Kidney epithelial cell (primary cell): ENCODE data around the gene DIP2C. TPM values are rescaled to one million over a fixed set of nuclear protein-coding genes. Genes with fewer than 3 reads are reported as not detected.
"Not testable (repeated sequence)": the region's sequence is repeated elsewhere in the genome, so short reads cannot be mapped to it uniquely, and the experiment has no call there.

Experiments
- DNase-seq: peaks from one replicate; pipeline ENCODE4 v3.0.0-alpha.2; 2010; ENCODE audit warnings: low read depth
- H3K27me3 ChIP-seq: 2 replicates; pipeline ENCODE4 v1.6.0; 2011; ENCODE audit warnings: low read length; ENCODE audit not compliant: control insufficient read depth, insufficient read depth
- H3K36me3 ChIP-seq: 2 replicates; pipeline ENCODE4 v1.5.1; 2011; ENCODE audit warnings: low read length; ENCODE audit not compliant: control insufficient read depth, insufficient read depth
- H3K4me3 ChIP-seq: 2 replicates; pipeline ENCODE4 v1.5.1; 2011; ENCODE audit warnings: low read depth, mild to moderate bottlenecking, control low read depth, low read length
- CTCF ChIP-seq: IDR thresholded peaks from 2 replicates; pipeline ENCODE4 v1.5.1; 2011; ENCODE audit warnings: mild to moderate bottlenecking, moderate library complexity, low read length, control low read depth, inconsistent platforms; ENCODE audit not compliant: insufficient read depth, poor library complexity, severe bottlenecking
- total RNA-seq: library from RNA; depleted of rRNA; stranded (reverse); fragments of >200 nt; gene quantifications from 2 replicates; pipeline ENCODE4 v1.2.3, GENCODE V29; 2015

The DIP2C gene
- total RNA-seq, 1 donor from 2014 or later: 19.2 TPM

DNA sequence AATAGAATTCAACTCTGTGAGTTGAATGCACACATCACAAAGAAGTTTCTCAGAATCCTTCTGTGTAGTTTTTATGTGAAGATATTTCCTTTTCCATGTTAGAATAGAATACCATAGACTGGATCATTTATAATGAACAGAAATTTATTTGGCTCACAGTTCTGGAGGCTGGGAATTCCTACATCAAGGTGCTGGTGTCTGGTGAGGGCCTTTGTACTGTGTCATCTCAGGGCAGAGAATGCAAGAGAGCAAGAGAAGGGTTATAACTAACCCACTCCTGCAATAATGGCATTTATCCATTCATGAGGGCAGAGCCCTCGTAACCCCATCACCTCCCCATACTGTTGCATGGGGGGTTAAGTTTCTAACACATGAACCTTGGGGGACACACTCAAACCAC lies 18.4 kb upstream of the DIP2C start:
- TF ChIP-seq CTCF: no peak
- DNase-seq: no peak
- Histone ChIP-seq H3K36me3 (no peaks in the 10 kb centered on the region), H3K27me3 (no peaks in the 10 kb centered on the region), H3K4me3 (no peak overlapping the region)

- H3K27me3 ChIP-seq: no peaks in the 10 kb centered on the region
- no peaks in the 10 kb centered on the region for H3K36me3 ChIP-seq
- TF ChIP-seq CTCF: no peak
- DNase-seq: no peak
- H3K4me3 ChIP-seq: no peak overlapping the region
Observed at GRCh38 chr10:707456-707855, 18.0 kb upstream of the DIP2C start.

GRCh38 chr10:703118-703517 lies 13.7 kb upstream of the DIP2C start:
- no peaks in the 10 kb centered on the region for H3K36me3 ChIP-seq
- no peak overlapping the region for H3K4me3 ChIP-seq
- no peak for TF ChIP-seq CTCF
- no peak for DNase-seq
- H3K27me3 ChIP-seq: peaks cover 10% of the 10 kb centered on the region

GRCh38 chr10:700183-700582 lies 10.7 kb upstream of the DIP2C start:
- not testable (repeated sequence) for DNase-seq, H3K4me3 ChIP-seq, H3K36me3 ChIP-seq
- H3K27me3 ChIP-seq: peaks cover 14% of the 10 kb centered on the region

DNA sequence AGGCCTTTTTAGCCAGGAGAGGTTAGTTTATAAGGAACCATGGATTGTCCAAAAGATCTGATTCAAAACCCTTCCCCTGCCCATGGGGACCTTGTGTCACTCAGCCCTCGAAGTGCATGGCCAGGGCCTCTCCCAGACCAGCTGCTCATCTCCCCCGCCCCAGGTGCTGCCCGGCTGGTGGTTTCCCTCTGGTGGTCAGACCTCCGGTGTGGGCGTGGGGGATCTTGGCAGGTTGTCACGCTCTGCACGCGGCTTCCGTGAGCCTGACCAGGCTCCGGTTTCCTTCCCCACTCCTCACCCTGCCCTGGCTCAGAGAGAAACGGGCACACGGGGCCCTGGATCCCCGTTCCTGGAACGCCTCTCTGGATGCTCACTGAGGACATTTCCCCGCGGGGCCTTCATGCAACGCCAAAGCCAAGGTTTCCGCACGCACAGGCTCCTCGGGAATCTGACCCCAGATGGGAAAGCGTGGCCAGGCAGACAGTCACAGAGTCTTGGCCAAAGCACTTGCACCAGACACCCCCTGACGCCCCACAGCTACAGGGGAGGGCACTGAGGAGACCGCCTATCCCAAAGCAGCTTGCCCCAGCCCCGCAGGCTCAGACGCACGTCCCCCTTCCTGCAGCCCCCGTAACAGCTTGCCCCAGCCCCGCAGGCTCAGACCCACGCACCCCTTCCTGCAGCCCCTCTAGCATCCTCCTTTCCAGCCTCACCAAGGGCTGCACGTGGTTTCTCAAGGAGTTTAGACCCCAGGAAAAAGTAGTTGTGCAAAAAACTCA lies 7.8 kb upstream of the DIP2C start:
- no peak overlapping the region for H3K4me3 ChIP-seq

DNA sequence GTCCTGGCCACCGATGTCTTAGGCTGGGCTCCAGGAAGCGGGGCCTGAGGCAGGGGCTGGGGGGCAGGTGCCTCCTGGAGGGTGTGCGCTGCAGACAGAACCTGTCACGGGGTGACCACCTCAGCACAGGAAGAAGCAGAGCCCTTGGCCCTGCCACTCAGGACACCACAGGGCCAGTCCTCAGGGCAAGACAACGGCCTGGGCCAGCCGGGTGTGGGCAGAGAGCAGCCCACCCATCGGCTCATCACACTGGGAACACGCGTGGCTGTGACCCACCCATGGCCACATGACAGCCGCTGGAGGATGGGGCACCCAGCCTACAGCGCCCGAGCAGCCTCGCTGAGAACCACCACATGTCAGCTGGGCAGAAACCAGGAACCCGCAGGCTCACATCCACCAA lies 5.9 kb upstream of the DIP2C start:
- no peak overlapping the region for H3K4me3 ChIP-seq
- peaks cover 13% of the 10 kb centered on the region for H3K27me3 ChIP-seq
- no peak for DNase-seq
- TF ChIP-seq CTCF: no peak
- no peaks in the 10 kb centered on the region for H3K36me3 ChIP-seq

More for the DNA sequence above, 7.8 kb upstream of the DIP2C start:
- no peaks in the 10 kb centered on the region for H3K36me3 ChIP-seq
- H3K27me3 ChIP-seq: peaks cover 14% of the 10 kb centered on the region
- DNase-seq: no peak
- peak; percentile 10 for TF ChIP-seq CTCF
